ENCODE data around the gene TBC1D22A.

The TBC1D22A gene

GRCh38 chr22:47013861-47014635, 251.6 kb downstream of the TBC1D22A start:
- DNase-seq (ENCODE audit: low spot score) = no peak

- no peak for DNase-seq (ENCODE audit: low spot score)
These were observed 252.3 kb downstream of the TBC1D22A start for GRCh38 chr22:47014636-47015345.

GRCh38 chr22:47015589-47016178, 253.2 kb downstream of the TBC1D22A start:
- DNase-seq (ENCODE audit: low spot score) = no peak

- DNase-seq (ENCODE audit: low spot score) = no peak
These were observed 254.2 kb downstream of the TBC1D22A start for GRCh38 chr22:47016631-47017030.

- no peak for DNase-seq (ENCODE audit: low spot score)
These were observed 254.8 kb downstream of the TBC1D22A start for GRCh38 chr22:47017245-47017644.

GRCh38 chr22:47018010-47018910, 255.8 kb downstream of the TBC1D22A start:
- no peak for DNase-seq (ENCODE audit: low spot score)

- no peak for DNase-seq (ENCODE audit: low spot score)
These were observed 256.8 kb downstream of the TBC1D22A start for GRCh38 chr22:47019012-47019790.

GRCh38 chr22:47020166-47020565, 257.7 kb downstream of the TBC1D22A start:
- DNase-seq (ENCODE audit: low spot score) = no peak

GRCh38 chr22:47021371-47022074, 259.1 kb downstream of the TBC1D22A start:
- no peak for DNase-seq (ENCODE audit: low spot score)

GRCh38 chr22:47022075-47022473, 259.6 kb downstream of the TBC1D22A start:
- no peak for DNase-seq (ENCODE audit: low spot score)

GRCh38 chr22:47022475-47022874, 260.0 kb downstream of the TBC1D22A start:
- DNase-seq (ENCODE audit: low spot score) = no peak

- no peak for DNase-seq (ENCODE audit: low spot score)
These were observed 261.4 kb downstream of the TBC1D22A start for GRCh38 chr22:47023871-47024270.

- no peak for DNase-seq (ENCODE audit: low spot score)
These were observed 265.3 kb downstream of the TBC1D22A start for GRCh38 chr22:47027766-47028165.

- peak; percentile 22 for DNase-seq (ENCODE audit: low spot score)
These were observed 267.0 kb downstream of the TBC1D22A start for GRCh38 chr22:47029244-47030074.

- DNase-seq (ENCODE audit: low spot score) = no peak
These were observed 267.8 kb downstream of the TBC1D22A start for GRCh38 chr22:47030143-47030661.

GRCh38 chr22:47030881-47031627, 268.6 kb downstream of the TBC1D22A start:
- no peak for DNase-seq (ENCODE audit: low spot score)

- DNase-seq (ENCODE audit: low spot score) = no peak
These were observed 269.1 kb downstream of the TBC1D22A start for GRCh38 chr22:47031628-47031915.

GRCh38 chr22:47032091-47032943, 269.9 kb downstream of the TBC1D22A start:
- DNase-seq (ENCODE audit: low spot score) = no peak
